ENCODE data around the gene AFAP1.

DNA sequence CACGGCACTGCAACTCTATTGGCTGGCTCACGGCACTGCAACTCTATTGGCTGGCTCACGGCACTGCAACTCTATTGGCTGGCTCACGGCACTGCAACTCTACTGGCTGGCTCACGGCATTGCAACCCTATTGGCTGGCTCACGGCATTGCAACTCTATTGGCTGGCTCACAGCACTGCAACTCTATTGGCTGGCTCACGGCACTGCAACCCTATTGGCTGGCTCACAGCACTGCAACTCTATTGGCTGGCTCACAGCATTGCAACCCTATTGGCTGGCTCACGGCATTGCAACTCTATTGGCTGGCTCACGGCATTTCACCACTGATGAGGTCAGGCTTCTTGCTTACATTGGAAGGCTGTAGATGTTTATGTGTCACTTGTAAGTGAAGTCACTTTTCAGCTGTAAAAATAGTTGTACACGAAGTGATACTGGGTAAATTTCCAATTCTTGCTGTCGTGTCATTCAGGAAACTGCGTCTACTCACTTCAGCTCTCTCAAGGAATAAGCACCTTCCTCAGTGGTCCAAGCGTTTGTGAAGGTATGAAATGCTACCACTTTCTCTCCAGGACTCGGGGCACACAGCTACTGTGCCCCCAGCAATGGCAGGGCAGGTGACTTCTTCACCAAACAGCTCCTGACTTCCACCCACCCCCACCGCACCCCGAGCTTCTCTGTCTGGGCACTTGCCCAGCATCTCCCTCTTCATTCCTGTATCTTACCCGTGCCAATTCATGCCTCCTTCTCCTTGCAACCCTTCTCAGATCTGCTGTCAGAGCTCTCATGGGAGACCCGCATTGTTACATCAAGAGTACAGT, 141.3 kb downstream of the AFAP1 start:
- TF ChIP-seq, protein P1, sequence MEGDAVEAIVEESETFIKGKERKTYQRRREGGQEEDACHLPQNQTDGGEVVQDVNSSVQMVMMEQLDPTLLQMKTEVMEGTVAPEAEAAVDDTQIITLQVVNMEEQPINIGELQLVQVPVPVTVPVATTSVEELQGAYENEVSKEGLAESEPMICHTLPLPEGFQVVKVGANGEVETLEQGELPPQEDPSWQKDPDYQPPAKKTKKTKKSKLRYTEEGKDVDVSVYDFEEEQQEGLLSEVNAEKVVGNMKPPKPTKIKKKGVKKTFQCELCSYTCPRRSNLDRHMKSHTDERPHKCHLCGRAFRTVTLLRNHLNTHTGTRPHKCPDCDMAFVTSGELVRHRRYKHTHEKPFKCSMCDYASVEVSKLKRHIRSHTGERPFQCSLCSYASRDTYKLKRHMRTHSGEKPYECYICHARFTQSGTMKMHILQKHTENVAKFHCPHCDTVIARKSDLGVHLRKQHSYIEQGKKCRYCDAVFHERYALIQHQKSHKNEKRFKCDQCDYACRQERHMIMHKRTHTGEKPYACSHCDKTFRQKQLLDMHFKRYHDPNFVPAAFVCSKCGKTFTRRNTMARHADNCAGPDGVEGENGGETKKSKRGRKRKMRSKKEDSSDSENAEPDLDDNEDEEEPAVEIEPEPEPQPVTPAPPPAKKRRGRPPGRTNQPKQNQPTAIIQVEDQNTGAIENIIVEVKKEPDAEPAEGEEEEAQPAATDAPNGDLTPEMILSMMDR (IDR thresholded peaks at IDR 0.05) = no peak
- TF ChIP-seq POLR2A (IDR thresholded peaks at IDR 0.05) = no peak
